HepG2 (cell line): Measurements from ENCODE around the gene GP1BA. TPM values are rescaled to one million over a fixed set of nuclear protein-coding genes. Genes with fewer than 3 reads are reported as not detected.

ENCODE experiments used
- ARNTL ChIP-seq: sonication (generic); formaldehyde crosslinking; IDR thresholded peaks from 2 replicates; pipeline ENCODE4 v1.4.0; 2020; ENCODE audit warnings: mild to moderate bottlenecking, missing genetic modification reagents
- DR1 ChIP-seq: sonication (generic); formaldehyde crosslinking; IDR thresholded peaks from 2 replicates; pipeline ENCODE4 v1.8.0; 2021; ENCODE audit warnings: mild to moderate bottlenecking, missing genetic modification reagents, inconsistent platforms
- KAT2B ChIP-seq: fragments of 150-350 bp; IDR thresholded peaks from 2 replicates; pipeline ENCODE4 v1.6.1; 2014; ENCODE audit warnings: low read depth, low read length, borderline replicate concordance
- MYC ChIP-seq: sonication (generic); formaldehyde crosslinking; IDR thresholded peaks from 2 replicates; pipeline ENCODE4 v1.9.0; 2021; ENCODE audit warnings: missing genetic modification reagents, borderline replicate concordance
- PBX2 ChIP-seq: IDR thresholded peaks from 2 replicates; pipeline ENCODE4 v1.6.1; 2016; ENCODE audit warnings: control low read depth
- TRIM24 ChIP-seq: sonication (generic); formaldehyde crosslinking; IDR thresholded peaks from 2 replicates; pipeline ENCODE4 v1.8.0; 2022; ENCODE audit warnings: mild to moderate bottlenecking, missing genetic modification reagents
- ZNF10 ChIP-seq: sonication (generic); formaldehyde crosslinking; IDR thresholded peaks from 2 replicates; pipeline ENCODE4 v1.4.0; 2020; ENCODE audit warnings: mild to moderate bottlenecking, low read depth, missing genetic modification reagents, borderline replicate concordance
- ZNF124 ChIP-seq: sonication (generic); formaldehyde crosslinking; IDR thresholded peaks from 2 replicates; pipeline ENCODE4 v1.4.0; 2020; ENCODE audit warnings: missing genetic modification reagents
- ZNF30 ChIP-seq: sonication (generic); formaldehyde crosslinking; IDR thresholded peaks from 2 replicates; pipeline ENCODE4 v1.5.0; 2020; ENCODE audit warnings: mild to moderate bottlenecking, missing genetic modification reagents
- ZNF451 ChIP-seq: sonication (generic); formaldehyde crosslinking; IDR thresholded peaks from 2 replicates; pipeline ENCODE4 v1.5.0; 2020; ENCODE audit warnings: mild to moderate bottlenecking, missing genetic modification reagents
- ZNF557 ChIP-seq: sonication (generic); formaldehyde crosslinking; IDR thresholded peaks from 2 replicates; pipeline ENCODE4 v1.4.0; 2020; ENCODE audit warnings: missing genetic modification reagents
- ZNF747 ChIP-seq: sonication (generic); formaldehyde crosslinking; IDR thresholded peaks from 2 replicates; pipeline ENCODE4 v1.8.1; 2023; ENCODE audit warnings: missing genetic modification reagents, mild to moderate bottlenecking, borderline replicate concordance
- polyA plus RNA-seq, 8 experiments: library from polyadenylated mRNA; depleted of rRNA in 3 of 8; stranded (reverse) in 7 of 8; unstranded in 1 of 8; fragments of >200 nt; fragmentation: Illumina TruSeq in 4 of 8; extraction: Trizol in 4 of 8; gene quantifications; 2 replicates each; pipeline versions ENCODE4 v1.2.1 to v1.2.3, GENCODE V29; 2011 to 2016; ENCODE audit warnings: low read depth in 4 of 8, missing spikeins in 1 of 8, mixed read lengths in 1 of 8; ENCODE audit not compliant: insufficient read depth in 1 of 8
- total RNA-seq, 5 experiments: library from RNA; depleted of rRNA; stranded (reverse); fragments of >200 nt; fragmentation: Illumina TruSeq; extraction: Trizol; gene quantifications; 2 replicates each; pipeline ENCODE4 v1.2.3, GENCODE V29; 2016; ENCODE audit warnings: low read depth in 1 of 5
- TF ChIP-seq, protein P1 (sequence below): sonication (generic); formaldehyde crosslinking; IDR thresholded peaks from 2 replicates; pipeline ENCODE4 v1.4.0; 2020; ENCODE audit warnings: mild to moderate bottlenecking, missing genetic modification reagents
- TF ChIP-seq, protein P2 (sequence below): sonication (generic); formaldehyde crosslinking; IDR thresholded peaks from 2 replicates; pipeline ENCODE4 v1.5.1; 2020; ENCODE audit warnings: mild to moderate bottlenecking, missing genetic modification reagents, borderline replicate concordance
- TF ChIP-seq, protein P3 (sequence below): sonication (generic); formaldehyde crosslinking; IDR thresholded peaks from 2 replicates; pipeline ENCODE4 v1.8.1; 2023; ENCODE audit warnings: mild to moderate bottlenecking, missing genetic modification reagents, borderline replicate concordance
- TF ChIP-seq, protein P4 (sequence below): sonication (generic); formaldehyde crosslinking; IDR thresholded peaks from 2 replicates; pipeline ENCODE4 v1.5.1; 2020; ENCODE audit warnings: mild to moderate bottlenecking, moderate library complexity, missing genetic modification reagents
- TF ChIP-seq, protein P5 (sequence below): sonication (generic); formaldehyde crosslinking; conservative IDR thresholded peaks from 2 replicates; pipeline ENCODE4 v1.4.0; 2020; ENCODE audit warnings: missing genetic modification reagents

GP1BA gene
- total and polyA plus RNA-seq, 2 of the 13 experiments (the other 11 are each of a cell fraction or from before 2014, with no cell fraction given): not detected

- TF ChIP-seq ZNF10 (CRISPR knock-in tag) (no peak), ZNF557 (no peak), ZNF30 (CRISPR knock-in tag) (no peak), TRIM24 (no peak), MYC (no peak), ZNF124 (CRISPR knock-in tag) (no peak), ARNTL (CRISPR knock-in tag) (no peak), KAT2B (no peak), ZNF451 (no peak), PBX2 (no peak), DR1 (CRISPR knock-in tag) (0 out of 2 replicates have a peak, but pooled peaks have one; percentile 54), ZNF747 (CRISPR knock-in tag) (no peak)
- TF ChIP-seq, protein P1, sequence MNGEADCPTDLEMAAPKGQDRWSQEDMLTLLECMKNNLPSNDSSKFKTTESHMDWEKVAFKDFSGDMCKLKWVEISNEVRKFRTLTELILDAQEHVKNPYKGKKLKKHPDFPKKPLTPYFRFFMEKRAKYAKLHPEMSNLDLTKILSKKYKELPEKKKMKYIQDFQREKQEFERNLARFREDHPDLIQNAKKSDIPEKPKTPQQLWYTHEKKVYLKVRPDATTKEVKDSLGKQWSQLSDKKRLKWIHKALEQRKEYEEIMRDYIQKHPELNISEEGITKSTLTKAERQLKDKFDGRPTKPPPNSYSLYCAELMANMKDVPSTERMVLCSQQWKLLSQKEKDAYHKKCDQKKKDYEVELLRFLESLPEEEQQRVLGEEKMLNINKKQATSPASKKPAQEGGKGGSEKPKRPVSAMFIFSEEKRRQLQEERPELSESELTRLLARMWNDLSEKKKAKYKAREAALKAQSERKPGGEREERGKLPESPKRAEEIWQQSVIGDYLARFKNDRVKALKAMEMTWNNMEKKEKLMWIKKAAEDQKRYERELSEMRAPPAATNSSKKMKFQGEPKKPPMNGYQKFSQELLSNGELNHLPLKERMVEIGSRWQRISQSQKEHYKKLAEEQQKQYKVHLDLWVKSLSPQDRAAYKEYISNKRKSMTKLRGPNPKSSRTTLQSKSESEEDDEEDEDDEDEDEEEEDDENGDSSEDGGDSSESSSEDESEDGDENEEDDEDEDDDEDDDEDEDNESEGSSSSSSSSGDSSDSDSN: no peak
- TF ChIP-seq, protein P2, sequence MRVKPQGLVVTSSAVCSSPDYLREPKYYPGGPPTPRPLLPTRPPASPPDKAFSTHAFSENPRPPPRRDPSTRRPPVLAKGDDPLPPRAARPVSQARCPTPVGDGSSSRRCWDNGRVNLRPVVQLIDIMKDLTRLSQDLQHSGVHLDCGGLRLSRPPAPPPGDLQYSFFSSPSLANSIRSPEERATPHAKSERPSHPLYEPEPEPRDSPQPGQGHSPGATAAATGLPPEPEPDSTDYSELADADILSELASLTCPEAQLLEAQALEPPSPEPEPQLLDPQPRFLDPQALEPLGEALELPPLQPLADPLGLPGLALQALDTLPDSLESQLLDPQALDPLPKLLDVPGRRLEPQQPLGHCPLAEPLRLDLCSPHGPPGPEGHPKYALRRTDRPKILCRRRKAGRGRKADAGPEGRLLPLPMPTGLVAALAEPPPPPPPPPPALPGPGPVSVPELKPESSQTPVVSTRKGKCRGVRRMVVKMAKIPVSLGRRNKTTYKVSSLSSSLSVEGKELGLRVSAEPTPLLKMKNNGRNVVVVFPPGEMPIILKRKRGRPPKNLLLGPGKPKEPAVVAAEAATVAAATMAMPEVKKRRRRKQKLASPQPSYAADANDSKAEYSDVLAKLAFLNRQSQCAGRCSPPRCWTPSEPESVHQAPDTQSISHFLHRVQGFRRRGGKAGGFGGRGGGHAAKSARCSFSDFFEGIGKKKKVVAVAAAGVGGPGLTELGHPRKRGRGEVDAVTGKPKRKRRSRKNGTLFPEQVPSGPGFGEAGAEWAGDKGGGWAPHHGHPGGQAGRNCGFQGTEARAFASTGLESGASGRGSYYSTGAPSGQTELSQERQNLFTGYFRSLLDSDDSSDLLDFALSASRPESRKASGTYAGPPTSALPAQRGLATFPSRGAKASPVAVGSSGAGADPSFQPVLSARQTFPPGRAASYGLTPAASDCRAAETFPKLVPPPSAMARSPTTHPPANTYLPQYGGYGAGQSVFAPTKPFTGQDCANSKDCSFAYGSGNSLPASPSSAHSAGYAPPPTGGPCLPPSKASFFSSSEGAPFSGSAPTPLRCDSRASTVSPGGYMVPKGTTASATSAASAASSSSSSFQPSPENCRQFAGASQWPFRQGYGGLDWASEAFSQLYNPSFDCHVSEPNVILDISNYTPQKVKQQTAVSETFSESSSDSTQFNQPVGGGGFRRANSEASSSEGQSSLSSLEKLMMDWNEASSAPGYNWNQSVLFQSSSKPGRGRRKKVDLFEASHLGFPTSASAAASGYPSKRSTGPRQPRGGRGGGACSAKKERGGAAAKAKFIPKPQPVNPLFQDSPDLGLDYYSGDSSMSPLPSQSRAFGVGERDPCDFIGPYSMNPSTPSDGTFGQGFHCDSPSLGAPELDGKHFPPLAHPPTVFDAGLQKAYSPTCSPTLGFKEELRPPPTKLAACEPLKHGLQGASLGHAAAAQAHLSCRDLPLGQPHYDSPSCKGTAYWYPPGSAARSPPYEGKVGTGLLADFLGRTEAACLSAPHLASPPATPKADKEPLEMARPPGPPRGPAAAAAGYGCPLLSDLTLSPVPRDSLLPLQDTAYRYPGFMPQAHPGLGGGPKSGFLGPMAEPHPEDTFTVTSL (CRISPR knock-in tag): no peak
- TF ChIP-seq, protein P3, sequence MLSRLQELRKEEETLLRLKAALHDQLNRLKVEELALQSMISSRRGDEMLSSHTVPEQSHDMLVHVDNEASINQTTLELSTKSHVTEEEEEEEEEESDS (CRISPR knock-in tag): no peak
- TF ChIP-seq, protein P4, sequence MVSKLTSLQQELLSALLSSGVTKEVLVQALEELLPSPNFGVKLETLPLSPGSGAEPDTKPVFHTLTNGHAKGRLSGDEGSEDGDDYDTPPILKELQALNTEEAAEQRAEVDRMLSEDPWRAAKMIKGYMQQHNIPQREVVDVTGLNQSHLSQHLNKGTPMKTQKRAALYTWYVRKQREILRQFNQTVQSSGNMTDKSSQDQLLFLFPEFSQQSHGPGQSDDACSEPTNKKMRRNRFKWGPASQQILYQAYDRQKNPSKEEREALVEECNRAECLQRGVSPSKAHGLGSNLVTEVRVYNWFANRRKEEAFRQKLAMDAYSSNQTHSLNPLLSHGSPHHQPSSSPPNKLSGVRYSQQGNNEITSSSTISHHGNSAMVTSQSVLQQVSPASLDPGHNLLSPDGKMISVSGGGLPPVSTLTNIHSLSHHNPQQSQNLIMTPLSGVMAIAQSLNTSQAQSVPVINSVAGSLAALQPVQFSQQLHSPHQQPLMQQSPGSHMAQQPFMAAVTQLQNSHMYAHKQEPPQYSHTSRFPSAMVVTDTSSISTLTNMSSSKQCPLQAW (CRISPR knock-in tag): peak; percentile 25; the same call in 1 of the 2 replicates
- TF ChIP-seq, protein P5, sequence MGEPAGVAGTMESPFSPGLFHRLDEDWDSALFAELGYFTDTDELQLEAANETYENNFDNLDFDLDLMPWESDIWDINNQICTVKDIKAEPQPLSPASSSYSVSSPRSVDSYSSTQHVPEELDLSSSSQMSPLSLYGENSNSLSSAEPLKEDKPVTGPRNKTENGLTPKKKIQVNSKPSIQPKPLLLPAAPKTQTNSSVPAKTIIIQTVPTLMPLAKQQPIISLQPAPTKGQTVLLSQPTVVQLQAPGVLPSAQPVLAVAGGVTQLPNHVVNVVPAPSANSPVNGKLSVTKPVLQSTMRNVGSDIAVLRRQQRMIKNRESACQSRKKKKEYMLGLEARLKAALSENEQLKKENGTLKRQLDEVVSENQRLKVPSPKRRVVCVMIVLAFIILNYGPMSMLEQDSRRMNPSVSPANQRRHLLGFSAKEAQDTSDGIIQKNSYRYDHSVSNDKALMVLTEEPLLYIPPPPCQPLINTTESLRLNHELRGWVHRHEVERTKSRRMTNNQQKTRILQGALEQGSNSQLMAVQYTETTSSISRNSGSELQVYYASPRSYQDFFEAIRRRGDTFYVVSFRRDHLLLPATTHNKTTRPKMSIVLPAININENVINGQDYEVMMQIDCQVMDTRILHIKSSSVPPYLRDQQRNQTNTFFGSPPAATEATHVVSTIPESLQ (CRISPR knock-in tag): no peak
These were observed 18.7 kb downstream of the GP1BA start, which contains the start of gene ENO3 (continued) for GRCh38 chr17:4950746-4951204.
